NCI-H226 (cell line): ENCODE data around the gene TTC36.
"Not testable (repeated sequence)": the region's sequence is repeated elsewhere in the genome, so short reads cannot be mapped to it uniquely, and the experiment has no call there.

Source experiments
- DNase-seq: peaks from one replicate; pipeline ENCODE4 v3.0.0-alpha.2; 2015

The TTC36 gene

DNA sequence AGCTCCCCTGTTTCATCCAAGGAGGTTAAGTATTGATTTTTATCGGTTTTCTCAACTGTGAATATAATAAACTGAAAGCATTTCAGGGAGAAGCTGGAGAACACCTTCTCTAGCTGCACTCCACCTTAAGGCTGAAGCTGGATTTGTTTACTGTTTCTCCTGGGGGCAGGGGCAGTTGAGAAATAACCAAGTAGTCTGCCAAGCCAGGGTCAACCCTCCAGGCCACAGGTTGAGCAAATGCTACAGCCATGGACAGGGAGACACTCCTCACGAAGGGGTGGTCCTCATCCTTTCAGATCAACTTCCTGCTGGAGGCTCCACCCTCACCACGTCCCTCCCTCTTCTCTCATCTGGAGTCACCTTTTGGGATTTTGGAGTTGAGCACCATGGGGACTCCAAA, at the start of gene TTC36:
Gene TTC36, plus strand, starts transcription at position 366 of the 400 bp plus-strand sequence. Its CDS starts 21 bp downstream, at position 387.
- no peak for DNase-seq

DNA sequence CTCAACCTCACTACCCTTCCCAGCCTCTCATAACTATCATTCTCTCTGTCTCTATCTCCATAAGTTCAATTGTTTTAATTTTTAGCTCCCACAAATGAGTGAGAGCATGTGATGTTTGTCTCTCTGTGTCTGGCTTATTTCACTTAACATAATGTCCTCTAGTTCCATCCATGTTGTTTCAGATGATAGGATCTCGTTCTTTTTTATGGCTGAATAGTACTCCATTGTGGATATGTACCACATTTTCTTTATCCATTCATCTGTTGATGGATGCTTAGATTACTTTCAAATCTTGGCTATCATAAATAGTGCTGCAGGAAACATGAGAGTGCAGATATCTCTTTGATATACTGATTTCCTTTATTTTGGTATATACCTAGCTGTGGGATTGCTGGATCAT, 46.0 kb upstream of the TTC36 start:
- DNase-seq = not testable (repeated sequence)

DNA sequence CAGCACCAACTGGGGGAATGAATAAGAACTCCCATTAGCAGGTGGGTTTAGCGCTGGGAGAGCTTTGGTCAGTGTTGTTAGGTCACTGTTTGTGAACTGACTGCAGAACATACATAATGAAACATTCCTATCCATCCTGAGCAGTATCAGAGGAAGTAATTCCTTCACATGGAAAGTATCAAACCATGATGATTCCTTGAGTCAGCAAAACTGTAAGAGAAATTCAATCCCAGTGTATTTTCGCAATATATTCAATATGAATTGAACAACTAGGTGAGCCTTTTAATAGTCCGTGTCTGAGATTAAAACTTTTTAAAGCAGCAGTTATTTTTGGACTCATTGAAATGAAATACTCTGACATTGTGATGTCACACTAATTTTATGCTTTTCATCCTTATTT, 42.9 kb upstream of the TTC36 start:
- DNase-seq = no peak

DNA sequence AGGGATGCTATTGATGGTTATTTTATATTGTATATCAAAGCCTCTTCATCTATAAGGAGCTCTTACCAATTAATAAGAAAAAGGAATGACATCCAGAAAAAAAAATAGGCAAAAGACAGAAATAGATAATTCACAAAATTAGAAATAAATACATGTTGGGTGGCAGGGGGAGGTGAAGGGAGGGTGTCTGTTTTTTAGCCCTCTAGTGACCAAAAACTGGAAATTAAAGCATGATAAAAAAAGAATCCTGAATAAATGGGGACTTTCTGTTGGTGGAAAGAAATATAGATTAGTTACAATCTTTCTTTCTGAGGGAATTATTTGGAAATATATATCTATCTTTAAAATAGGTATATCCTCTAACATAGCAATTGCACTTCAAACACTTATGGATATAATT, 42.0 kb upstream of the TTC36 start:
- DNase-seq = no peak

- DNase-seq = peak; percentile 3
Measured at GRCh38 chr11:118488480-118489109, 38.7 kb upstream of the TTC36 start.

DNA sequence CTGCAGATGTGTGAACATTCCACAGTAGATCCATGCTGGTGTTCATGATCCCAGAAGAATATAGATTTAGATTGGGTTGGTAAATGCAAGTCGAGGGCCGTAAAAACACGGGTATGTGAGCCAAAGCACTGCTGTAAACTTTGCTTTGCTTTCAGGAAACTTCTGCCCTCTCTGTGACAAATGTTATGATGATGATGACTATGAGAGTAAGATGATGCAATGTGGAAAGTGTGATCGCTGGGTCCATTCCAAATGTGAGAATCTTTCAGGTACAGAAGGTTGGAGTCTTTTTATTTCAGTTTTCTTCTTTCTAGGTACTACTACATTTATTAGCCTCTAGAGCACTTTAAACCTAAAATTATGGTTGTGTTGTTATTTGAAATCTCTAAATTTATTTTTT, 36.2 kb upstream of the TTC36 start:
- no peak for DNase-seq

GRCh38 chr11:118497831-118498230, 29.4 kb upstream of the TTC36 start:
- DNase-seq = peak; percentile 22

- no peak for DNase-seq
Measured at GRCh38 chr11:118503216-118503615, 24.1 kb upstream of the TTC36 start.

DNA sequence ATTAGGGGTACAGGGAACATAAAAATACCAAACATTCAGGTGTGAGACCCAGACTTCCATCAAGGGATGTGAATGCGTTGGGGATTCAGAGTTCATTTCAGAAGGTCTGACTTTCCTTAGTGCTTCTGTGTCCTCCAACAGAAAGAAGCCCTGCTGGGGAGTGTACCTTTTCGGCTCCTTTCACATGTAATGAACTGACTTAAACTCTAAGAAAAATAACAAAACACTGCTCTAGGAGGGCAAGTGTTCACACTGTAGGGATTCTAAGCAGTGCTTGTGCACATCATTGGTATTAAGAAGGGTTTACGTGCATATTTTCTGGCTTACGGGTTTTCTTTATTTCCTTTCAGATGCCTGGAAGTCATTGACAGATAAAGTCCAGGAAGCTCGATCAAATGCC, 15.7 kb upstream of the TTC36 start:
- DNase-seq = no peak

GRCh38 chr11:118514103-118514502, 13.2 kb upstream of the TTC36 start:
- no peak for DNase-seq

DNA sequence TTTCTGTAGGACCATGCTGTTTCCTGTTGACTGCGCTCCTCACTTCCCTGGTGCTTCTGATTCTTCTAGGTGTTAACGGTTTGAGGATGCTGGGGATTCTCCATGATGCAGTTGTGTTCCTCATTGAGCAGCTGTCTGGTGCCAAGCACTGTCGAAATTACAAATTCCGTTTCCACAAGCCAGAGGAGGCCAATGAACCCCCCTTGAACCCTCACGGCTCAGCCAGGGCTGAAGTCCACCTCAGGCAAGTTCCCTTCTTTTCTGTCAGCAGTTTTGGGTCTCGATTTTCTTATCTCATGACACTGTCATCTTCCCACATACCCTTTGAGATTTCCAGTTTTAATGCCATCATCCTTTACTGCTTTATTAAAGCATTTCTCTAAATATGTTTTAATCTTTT, 7.7 kb upstream of the TTC36 start:
- DNase-seq = no peak

GRCh38 chr11:118521892-118522311, 5.4 kb upstream of the TTC36 start:
- peak; percentile 20 for DNase-seq

- DNase-seq = peak; percentile 92
Measured at GRCh38 chr11:118522571-118523072, 4.7 kb upstream of the TTC36 start.

GRCh38 chr11:118524356-118524755, 2.9 kb upstream of the TTC36 start:
- no peak for DNase-seq

DNA sequence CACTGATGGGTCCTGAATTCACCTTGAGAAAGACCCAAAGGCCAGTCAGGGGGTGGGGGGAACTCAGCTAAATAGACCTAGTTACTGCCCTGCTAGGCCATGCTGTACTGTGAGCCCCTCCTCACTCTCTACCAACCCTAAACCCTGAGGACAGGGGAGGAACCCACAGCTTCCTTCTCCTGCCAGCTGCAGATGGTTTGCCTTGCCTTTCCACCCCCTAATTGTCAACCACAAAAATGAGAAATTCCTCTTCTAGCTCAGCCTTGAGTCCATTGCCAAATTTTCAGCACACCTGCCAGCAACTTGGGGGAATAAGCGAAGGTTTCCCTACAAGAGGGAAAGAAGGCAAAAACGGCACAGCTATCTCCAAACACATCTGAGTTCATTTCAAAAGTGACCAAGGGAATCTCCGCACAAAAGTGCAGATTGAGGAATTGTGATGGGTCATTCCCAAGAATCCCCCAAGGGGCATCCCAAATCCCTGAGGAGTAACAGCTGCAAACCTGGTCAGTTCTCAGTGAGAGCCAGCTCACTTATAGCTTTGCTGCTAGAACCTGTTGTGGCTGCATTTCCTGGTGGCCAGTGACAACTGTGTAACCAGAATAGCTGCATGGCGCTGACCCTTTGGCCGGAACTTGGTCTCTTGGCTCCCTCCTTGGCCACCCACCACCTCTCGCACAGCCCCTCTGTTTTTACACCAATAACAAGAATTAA, 2.4 kb upstream of the TTC36 start:
- no peak for DNase-seq

DNA sequence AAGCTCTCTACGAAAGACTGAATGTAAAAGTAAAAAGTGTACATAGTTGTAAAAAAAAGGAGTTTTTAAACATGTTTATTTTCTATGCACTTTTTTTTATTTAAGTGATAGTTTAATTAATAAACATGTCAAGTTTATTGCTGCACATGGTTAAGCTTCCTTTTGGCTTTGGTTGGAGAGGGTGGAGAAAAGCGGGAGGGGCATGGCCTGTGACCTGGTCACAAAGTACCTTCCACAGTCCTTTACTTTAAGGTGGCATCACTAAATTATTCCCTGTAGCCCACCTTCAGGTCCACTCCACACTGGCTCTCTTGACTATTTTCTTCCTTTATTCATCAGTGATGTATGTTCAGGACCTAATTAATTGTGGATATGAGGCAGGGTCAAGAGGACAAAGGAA, 586 bp upstream of the TTC36 start:
- no peak for DNase-seq

GRCh38 chr11:118528511-118528910, 1.2 kb downstream of the TTC36 start:
- no peak for DNase-seq

DNA sequence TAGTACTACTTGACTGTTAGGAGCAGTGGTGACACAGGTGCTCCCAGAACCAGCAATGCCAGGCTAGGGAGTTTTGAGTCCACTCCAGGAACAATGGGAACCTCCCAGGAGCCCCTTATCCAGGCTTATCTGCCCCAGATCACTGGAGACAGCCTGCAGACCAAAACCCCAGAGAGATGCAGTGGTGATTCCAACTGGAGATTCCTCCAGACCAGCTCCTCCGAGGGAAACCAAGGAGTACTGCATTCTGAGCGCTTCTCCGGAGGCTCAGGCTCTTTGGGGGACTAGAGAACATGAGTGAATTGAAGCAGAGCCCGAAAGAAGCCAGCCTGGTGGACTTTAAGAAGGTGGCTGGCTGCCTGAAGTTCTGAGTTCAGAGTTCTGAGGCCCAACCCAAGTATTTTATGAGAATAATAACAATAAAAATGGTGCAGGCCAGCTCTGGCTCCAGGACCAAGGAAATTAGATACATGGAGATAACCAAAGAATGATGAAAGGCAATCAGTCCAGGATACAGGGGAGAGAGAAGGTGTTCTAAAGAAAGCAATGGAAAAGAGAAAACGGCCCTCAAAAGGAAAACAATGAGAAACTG, 2.4 kb downstream of the TTC36 start:
- no peak for DNase-seq

DNA sequence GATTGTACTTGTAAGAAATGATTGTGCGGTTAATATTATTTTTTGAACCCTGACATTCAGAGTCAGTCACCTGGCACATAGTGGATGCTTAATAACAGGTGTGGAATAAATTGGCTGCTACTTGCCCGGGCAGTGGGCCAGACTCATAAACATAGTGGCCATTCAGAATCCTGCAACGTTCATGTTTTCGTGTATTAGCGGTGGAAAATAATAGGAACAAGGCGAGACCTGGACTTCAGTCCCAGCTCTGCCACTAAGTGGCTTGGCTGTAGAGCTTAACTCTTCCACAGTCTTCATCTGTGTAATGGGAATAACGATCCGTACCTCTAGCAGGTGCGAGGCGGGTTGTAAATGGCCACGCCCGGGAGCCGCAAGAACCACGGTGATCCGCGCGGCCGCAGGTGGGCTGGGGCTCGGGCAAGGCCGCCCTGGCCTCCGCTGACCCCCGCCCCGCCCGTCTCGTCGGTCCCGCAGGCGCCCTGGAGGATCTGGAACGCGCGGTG, 3.0 kb downstream of the TTC36 start:
- DNase-seq = no peak

GRCh38 chr11:118530683-118531596, 3.7 kb downstream of the TTC36 start, which contains the start of gene TMEM25:
TMEM25 (plus strand) TSS chr11:118531192; CDS start chr11:118531802, 610 bp downstream.
- no peak for DNase-seq

DNA sequence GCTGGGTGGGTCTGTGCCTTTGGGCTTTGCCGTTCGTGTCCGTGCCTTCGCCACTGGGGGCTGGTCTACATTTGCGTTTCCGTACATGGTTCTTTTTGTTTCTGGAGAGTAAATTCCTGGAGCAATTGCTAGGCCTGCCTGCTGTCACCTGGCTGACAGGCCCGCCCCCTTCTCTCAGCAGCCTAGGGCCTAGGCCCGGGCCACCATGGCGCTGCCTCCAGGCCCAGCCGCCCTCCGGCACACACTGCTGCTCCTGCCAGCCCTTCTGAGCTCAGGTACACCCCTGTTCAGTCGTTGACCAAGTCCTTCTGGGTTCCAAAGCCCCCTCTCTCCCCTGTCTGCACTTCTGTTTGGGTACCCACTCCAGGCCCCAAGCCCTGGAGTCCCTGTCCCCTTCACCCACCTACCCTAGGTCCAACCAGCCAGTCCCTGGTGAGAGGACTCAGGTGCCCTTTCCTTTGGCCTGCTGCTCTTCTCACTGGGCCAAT, 4.4 kb downstream of the TTC36 start:
- DNase-seq = no peak

GRCh38 chr11:118532091-118532490, 4.8 kb downstream of the TTC36 start:
- no peak for DNase-seq
